ENCODE data around the gene ARAP1.

- TF ChIP-seq CTCF (IDR thresholded peaks at IDR 0.05) = no peak
- no peak for TF ChIP-seq POLR2A (IDR thresholded peaks at IDR 0.05)
- no peak for TF ChIP-seq POLR2AphosphoS5 (IDR thresholded peaks at IDR 0.05)
These were observed 11.4 kb downstream of the ARAP1 start for GRCh38 chr11:72740562-72741428.
